PFSK-1 (cell line): ENCODE measurements around the gene CCDC192.

Source experiments
- POLR2AphosphoS5 ChIP-seq: IDR thresholded peaks from 2 replicates; pipeline ENCODE4 v1.6.1; 2012; ENCODE audit warnings: low read depth, mild to moderate bottlenecking, control low read depth, low read length, moderate library complexity
- SIN3A ChIP-seq: IDR thresholded peaks from 2 replicates; pipeline ENCODE4 v1.6.1; 2012; ENCODE audit warnings: mild to moderate bottlenecking, low read length, moderate library complexity, borderline replicate concordance; ENCODE audit not compliant: insufficient read depth

DNA sequence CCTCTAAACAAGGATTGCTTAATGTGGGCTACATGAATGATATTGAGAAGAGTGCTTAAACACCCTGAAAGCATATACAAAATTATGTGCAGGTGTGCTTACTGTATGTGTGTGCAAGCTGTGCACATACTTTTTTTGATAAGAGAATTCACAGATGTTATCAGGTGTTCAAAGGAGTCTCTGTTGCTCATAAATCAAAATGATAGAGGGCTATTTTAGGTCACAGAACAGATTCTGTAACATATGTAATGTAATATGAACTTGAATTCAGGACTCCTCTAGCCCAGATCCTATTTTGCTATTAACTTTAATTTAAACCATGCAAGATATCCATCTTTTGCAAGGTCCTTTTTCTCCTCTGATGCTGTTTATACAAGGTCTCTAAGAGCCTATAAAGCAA is 38.2 kb downstream of the CCDC192 start:
- TF ChIP-seq SIN3A = no peak
- no peak for TF ChIP-seq POLR2AphosphoS5
